ENCODE results near the gene LGALS14.

The LGALS14 gene

DNA sequence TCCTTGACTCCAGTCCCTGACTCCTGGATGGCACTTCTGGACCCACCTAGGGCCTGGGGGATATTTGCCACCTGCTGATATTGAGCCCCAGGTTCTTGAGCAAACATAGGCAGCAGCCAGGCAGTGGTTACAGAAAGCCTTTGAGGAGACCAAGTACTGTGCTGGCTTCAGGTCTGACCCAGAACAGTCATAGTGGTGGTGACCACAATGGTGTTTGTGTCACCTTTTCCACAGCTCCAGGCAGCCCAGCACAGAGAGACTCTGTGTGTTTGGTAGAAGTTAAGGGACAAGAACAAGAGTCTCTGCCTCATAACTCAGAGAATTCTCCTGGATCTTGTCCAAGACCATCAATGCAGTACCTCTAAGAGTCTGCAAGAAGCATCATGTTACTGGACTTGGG is 48.1 kb downstream of the LGALS14 start:
- DNase-seq: peak; percentile 23

DNA sequence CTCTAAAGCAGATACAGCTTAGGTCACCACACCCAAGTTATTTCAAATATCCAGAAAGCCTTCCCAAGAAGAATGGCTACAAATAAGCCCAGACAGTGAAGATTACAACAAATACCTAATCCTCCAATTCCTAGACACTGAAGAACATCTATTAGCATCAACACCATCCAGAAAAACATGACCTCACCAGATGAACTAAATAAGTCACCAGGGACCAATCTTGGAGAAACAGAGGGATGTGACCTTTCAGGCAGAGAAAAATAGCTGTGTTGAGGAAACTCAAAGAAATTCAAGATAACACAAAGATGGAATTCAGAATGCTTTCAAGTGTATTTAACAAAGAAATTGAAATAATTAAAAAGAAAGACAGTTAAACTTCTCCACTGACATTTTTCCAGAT is 48.5 kb downstream of the LGALS14 start:
- no peak for DNase-seq

DNA sequence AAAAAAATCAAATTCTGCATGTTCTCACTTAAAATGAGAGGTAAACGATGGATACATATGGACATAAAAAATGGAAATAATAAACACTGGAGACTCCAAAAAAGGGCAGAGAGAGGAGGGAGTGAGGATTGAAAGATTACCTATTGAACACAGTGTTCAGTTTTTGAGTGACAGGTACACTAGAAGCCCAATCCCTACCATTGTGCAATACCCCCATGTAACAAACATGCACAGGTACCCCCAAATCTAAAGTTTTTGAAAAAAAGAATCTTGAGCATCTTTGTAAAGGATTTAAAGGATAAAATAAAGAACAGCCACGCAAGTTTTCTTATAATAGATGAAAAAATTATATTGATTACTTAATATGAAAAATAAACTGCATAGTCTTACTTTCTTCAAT is 50.3 kb downstream of the LGALS14 start:
- DNase-seq: no peak

DNA sequence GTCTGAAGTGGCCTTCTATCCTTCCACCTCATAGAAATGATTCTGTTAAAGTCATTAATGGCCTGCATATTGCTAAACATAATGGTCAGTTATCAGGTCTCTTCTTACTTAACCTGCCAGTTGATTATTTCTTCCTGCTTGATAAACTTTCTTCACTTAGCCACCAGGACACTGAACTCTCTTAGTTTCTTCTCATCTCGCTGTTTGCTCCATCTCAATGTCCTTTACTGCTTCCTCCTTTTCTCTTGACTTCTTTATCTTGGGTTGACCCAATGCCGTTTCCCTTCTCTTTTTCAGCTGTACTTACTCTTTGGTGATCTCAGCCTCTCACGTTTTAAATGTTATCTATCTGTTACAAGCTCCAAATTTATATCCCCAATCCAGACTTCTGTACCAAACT is 50.7 kb downstream of the LGALS14 start:
- DNase-seq: no peak

Measured in stimulated activated CD4-positive, alpha-beta T cell treated with anti-CD3 and anti-CD28 coated beads, Interleukin-1b, Interleukin-23, amount 100 ng/mL, for 48 hours (primary cell).